HUES48 (cell line): ENCODE measurements around the gene ELL2.

Source experiments
- H3K27ac ChIP-seq: one replicate; pipeline ENCODE4 v1.7.0; 2013; ENCODE audit warnings: low read depth, low read length, inconsistent platforms
- H3K27me3 ChIP-seq: 2 replicates; pipeline ENCODE4 v1.6.1; 2013; ENCODE audit warnings: mild to moderate bottlenecking, low read length; ENCODE audit not compliant: control insufficient read depth, insufficient read depth
- H3K36me3 ChIP-seq: 2 replicates; pipeline ENCODE4 v1.6.1; 2013; ENCODE audit warnings: low read length; ENCODE audit not compliant: control insufficient read depth, insufficient read depth
- H3K4me1 ChIP-seq: 2 replicates; pipeline ENCODE4 v1.6.1; 2013; ENCODE audit warnings: mild to moderate bottlenecking, low read length; ENCODE audit not compliant: control insufficient read depth, insufficient read depth
- H3K4me3 ChIP-seq: 2 replicates; pipeline ENCODE4 v1.5.1; 2013; ENCODE audit warnings: mild to moderate bottlenecking, low read depth, low read length
- H3K9ac ChIP-seq: 2 replicates; pipeline ENCODE4 v1.6.1; 2013; ENCODE audit warnings: mild to moderate bottlenecking, low read depth, low read length, moderate library complexity
- H3K9me3 ChIP-seq: 2 replicates; pipeline ENCODE4 v1.6.1; 2013; ENCODE audit warnings: low read length; ENCODE audit not compliant: control insufficient read depth, insufficient read depth

Gene ELL2

DNA sequence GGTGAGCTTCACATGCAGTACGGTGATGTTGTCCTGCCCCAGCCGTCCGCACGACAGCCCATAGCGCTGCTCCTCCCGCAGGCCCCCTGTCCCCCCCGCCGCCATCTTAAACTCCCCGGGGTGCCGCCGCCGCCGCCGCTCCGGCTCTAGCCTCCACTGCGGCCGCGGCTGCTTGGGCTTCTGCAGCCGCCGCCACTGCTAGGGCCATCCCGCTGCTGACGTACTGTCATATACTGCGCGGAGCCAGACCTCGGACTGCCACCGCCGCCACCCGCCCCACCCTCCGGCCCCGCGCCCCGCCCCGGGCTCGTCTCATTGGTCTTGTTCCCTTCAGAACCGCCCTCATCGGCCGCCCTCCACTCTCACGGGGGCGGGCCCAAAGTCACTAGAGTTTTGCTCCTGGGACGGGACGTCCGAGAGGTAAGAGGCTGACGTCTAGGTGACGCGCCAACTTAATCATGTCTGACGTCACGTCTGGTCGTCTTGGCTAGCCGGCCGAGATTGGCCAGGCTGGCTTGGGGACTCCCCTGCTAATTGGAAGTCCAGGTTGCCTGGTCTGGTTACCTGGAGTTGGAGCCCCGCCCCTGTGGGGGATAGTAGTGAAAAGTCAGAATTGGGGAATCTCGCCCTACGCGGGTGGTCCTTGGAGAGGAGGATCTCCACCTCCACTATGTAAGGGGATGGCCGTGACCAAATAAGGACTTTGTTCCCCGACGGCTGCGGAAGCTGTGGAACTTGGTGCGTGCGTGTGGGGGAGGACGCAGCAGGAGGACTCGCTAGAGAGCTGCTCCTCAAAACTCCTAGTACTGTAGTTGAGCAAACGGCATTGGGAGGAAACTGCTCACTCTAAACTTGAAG lies at the start of gene ELL2:
Gene ELL2 (minus strand): TSS at position 235 of the 858 bp plus-strand sequence. CDS start 130 bp downstream, at position 105.
- H3K4me1 ChIP-seq = peaks cover 56% of the 10 kb centered on the region
- H3K36me3 ChIP-seq = no peaks in the 10 kb centered on the region
- no peaks in the 10 kb centered on the region for H3K9me3 ChIP-seq
- H3K9ac ChIP-seq = peak within 1 kb of the TSS; percentile 92
- H3K4me3 ChIP-seq = peak within 1 kb of the TSS; percentile 76
- H3K27ac ChIP-seq = peak within 1 kb of the TSS; percentile 84
- H3K27me3 ChIP-seq = peaks cover 10% of the 10 kb centered on the region

DNA sequence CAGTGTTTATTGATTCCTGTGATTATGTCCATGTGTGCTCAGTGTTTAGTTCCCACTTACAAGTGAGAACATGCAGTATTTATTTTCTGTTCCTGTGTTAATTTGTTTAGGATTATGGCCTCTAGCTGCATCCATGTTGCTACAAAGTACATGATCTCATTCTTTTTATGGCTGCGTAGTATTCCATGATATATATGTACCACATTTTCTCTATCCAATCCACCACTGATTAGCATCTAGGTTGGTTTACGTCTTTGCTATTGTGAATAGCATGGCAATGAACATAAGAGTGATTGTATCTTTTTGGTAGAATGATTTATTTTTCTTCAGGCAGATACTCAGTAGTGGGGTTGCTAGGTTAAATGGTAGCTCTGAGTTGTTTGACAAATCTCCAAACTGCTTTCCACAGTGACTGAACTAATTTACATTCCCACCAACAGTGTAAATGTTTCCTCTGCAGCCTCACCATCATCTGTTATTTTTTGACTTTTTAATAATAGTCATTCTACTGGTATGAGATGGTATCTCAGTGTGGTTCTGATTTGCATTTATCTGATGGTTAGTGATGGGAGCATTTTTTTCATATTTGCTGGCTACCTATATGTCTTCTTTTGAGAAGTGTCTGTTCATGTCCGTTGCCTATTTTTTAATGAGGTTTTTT lies 47.5 kb upstream of the ELL2 start:
- Histone ChIP-seq H3K27me3 (no peaks in the 10 kb centered on the region), H3K9ac (no peak overlapping the region), H3K27ac (no peak overlapping the region), H3K4me3 (no peak overlapping the region), H3K36me3 (no peaks in the 10 kb centered on the region), H3K9me3 (no peaks in the 10 kb centered on the region), H3K4me1 (no peaks in the 10 kb centered on the region)

DNA sequence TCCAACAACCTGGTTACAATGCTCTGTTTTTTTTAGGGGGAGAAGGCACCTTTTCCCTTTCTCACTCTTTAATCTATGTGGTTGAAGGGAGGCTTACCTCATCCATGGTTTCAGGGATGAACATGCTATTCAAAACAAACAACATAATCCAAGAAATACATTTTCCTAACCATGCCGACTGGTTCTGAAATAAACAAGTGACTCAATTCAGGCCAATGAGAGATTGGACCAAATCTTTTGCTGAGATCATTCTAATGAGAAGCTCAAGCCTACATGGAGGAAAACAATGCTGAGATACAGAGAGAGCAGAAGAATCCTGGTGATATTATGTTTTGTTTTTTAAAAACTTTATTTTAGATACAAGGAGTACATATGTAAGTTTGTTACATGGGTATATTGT lies 46.8 kb upstream of the ELL2 start:
- H3K27ac ChIP-seq = no peak overlapping the region
- H3K36me3 ChIP-seq = no peaks in the 10 kb centered on the region
- H3K9ac ChIP-seq = no peak overlapping the region

DNA sequence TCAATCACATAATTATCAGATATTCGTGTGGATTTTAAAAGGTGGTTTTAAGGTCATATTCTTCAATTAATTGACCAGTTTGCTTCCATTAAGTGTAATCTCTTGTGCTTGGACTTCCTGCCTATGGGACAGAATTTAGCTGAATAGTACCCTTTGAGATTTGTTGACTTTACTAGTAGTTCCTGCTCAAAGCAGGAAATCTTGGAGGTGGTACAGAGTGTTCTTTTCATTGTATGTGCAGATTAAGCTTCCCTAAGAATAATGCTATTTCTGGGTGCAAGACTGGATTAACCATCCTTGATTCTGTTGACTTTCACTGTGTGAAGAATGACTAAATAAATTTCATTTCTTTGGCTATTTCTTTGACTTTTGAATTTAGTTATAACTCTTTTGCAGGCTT lies 45.4 kb upstream of the ELL2 start:
- Histone ChIP-seq H3K9me3 (no peaks in the 10 kb centered on the region), H3K27me3 (no peaks in the 10 kb centered on the region), H3K4me3 (no peak overlapping the region), H3K27ac (no peak overlapping the region), H3K9ac (no peak overlapping the region), H3K36me3 (no peaks in the 10 kb centered on the region), H3K4me1 (no peaks in the 10 kb centered on the region)

More for the DNA sequence above, 46.8 kb upstream of the ELL2 start:
- Histone ChIP-seq H3K4me1 (no peaks in the 10 kb centered on the region), H3K9me3 (no peaks in the 10 kb centered on the region), H3K4me3 (no peak overlapping the region), H3K27me3 (no peaks in the 10 kb centered on the region)

- Histone ChIP-seq H3K4me1 (no peaks in the 10 kb centered on the region), H3K27ac (no peak overlapping the region), H3K27me3 (no peaks in the 10 kb centered on the region), H3K9me3 (no peaks in the 10 kb centered on the region), H3K36me3 (no peaks in the 10 kb centered on the region), H3K4me3 (no peak overlapping the region), H3K9ac (no peak overlapping the region)
Measured at GRCh38 chr5:96006291-96006690, 44.6 kb upstream of the ELL2 start.

- no peaks in the 10 kb centered on the region for H3K4me1 ChIP-seq
- no peak overlapping the region for H3K4me3 ChIP-seq
- no peaks in the 10 kb centered on the region for H3K36me3 ChIP-seq
- H3K27me3 ChIP-seq = no peaks in the 10 kb centered on the region
- H3K9me3 ChIP-seq = no peaks in the 10 kb centered on the region
- H3K9ac ChIP-seq = no peak overlapping the region
- H3K27ac ChIP-seq = no peak overlapping the region
Measured at GRCh38 chr5:96004754-96005153, 43.1 kb upstream of the ELL2 start.

DNA sequence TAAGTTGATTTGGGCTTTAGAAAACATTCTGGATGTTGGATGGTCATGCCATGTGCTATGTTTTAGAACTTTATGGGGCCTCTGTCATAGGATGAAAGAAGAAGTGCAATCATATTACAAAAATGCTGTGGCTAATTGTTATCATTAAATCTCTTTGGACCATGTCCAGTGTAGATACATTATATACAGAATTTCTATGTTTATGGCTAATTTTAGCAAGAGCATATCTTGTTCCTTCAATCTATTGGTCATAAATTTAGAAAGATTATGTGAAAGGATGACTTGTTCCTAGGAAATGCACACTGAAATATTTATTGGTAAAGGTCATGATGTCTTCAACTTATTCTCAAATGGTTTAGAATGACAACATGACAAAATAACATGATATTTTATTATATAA lies 42.4 kb upstream of the ELL2 start:
- no peaks in the 10 kb centered on the region for H3K27me3 ChIP-seq
- H3K9me3 ChIP-seq = no peaks in the 10 kb centered on the region
- no peak overlapping the region for H3K27ac ChIP-seq
- H3K9ac ChIP-seq = no peak overlapping the region
- no peaks in the 10 kb centered on the region for H3K4me1 ChIP-seq
- no peak overlapping the region for H3K4me3 ChIP-seq
- H3K36me3 ChIP-seq = no peaks in the 10 kb centered on the region

GRCh38 chr5:96001262-96001661 lies 39.6 kb upstream of the ELL2 start:
- no peak overlapping the region for H3K27ac ChIP-seq
- H3K9me3 ChIP-seq = no peaks in the 10 kb centered on the region
- H3K36me3 ChIP-seq = no peaks in the 10 kb centered on the region
- 0 out of 2 replicates have a peak, but pooled peaks cover under 1% of the 10 kb centered on the region for H3K4me1 ChIP-seq
- no peaks in the 10 kb centered on the region for H3K27me3 ChIP-seq
- H3K4me3 ChIP-seq = no peak overlapping the region
- no peak overlapping the region for H3K9ac ChIP-seq

- Histone ChIP-seq H3K9ac (no peak overlapping the region), H3K4me1 (0 out of 2 replicates have a peak, but pooled peaks cover 4% of the 10 kb centered on the region), H3K36me3 (no peaks in the 10 kb centered on the region), H3K27ac (no peak overlapping the region), H3K27me3 (no peaks in the 10 kb centered on the region), H3K9me3 (no peaks in the 10 kb centered on the region), H3K4me3 (no peak overlapping the region)
Measured at GRCh38 chr5:96000308-96000707, 38.7 kb upstream of the ELL2 start.

- Histone ChIP-seq H3K4me3 (no peak overlapping the region), H3K27me3 (no peaks in the 10 kb centered on the region), H3K9me3 (no peaks in the 10 kb centered on the region), H3K4me1 (0 out of 2 replicates have a peak, but pooled peaks cover 4% of the 10 kb centered on the region), H3K36me3 (no peaks in the 10 kb centered on the region), H3K9ac (no peak overlapping the region), H3K27ac (no peak overlapping the region)
Measured at GRCh38 chr5:95996904-95997723, 35.5 kb upstream of the ELL2 start.
